H1 (cell line): ENCODE data around the gene DAND5. TPM values are rescaled to one million over a fixed set of nuclear protein-coding genes. Genes with fewer than 3 reads are reported as not detected.
A peak's percentile ranks its signal among the peaks of the same experiment; 100 is the strongest.

Experiments
- CTCF ChIA-PET: fragments of 300-600 bp; sonication (Branson Sonifier 250); formaldehyde crosslinking; loops from one replicate; lab custom pipeline; 2021; ENCODE audit not compliant: partially characterized antibody; lab: Charles Lee
- POLR2A ChIA-PET: fragments of 300-600 bp; sonication (Branson Sonifier 250); formaldehyde crosslinking; loops from one replicate; lab custom pipeline; 2021; ENCODE audit warnings: inconsistent platforms; ENCODE audit not compliant: partially characterized antibody; lab: Charles Lee
- DNase-seq, 2 experiments: peaks; one replicate each; pipeline versions ENCODE4 v3.0.0 to v3.0.0-alpha.2; 2010 to 2022; ENCODE audit warnings: low spot score in 2 of 2, low read depth in 1 of 2, mixed read lengths in 1 of 2
- FAIRE-seq: peaks from 2 replicates; lab custom pipeline; 2011; peaks lifted over from hg19 to GRCh38; lab: Jason Lieb, UNC
- H2AFZ ChIP-seq: 2 replicates; pipeline ENCODE4 v1.8.1; 2012; ENCODE audit warnings: low read length, inconsistent platforms
- H2AK5ac ChIP-seq: 2 replicates; pipeline ENCODE4 v1.6.1; 2013; ENCODE audit warnings: low read depth, low read length
- H2BK120ac ChIP-seq: replicated peaks from 2 replicates; pipeline ENCODE3; 2013; ENCODE audit warnings: low read depth, low read length, inconsistent platforms
- H2BK12ac ChIP-seq: 2 replicates; pipeline ENCODE4 v1.6.1; 2013; ENCODE audit warnings: low read depth, low read length
- H2BK15ac ChIP-seq: 2 replicates; pipeline ENCODE4 v1.6.1; 2013; ENCODE audit warnings: low read length
- H2BK20ac ChIP-seq: 2 replicates; pipeline ENCODE4 v1.6.1; 2013; ENCODE audit warnings: low read length
- H2BK5ac ChIP-seq: 2 replicates; pipeline ENCODE4 v1.6.1; 2013; ENCODE audit warnings: low read depth, low read length
- H3K14ac ChIP-seq: 2 replicates; pipeline ENCODE4 v1.6.1; 2013; ENCODE audit warnings: inconsistent platforms; ENCODE audit not compliant: insufficient read length
- H3K18ac ChIP-seq: 2 replicates; pipeline ENCODE4 v1.6.1; 2013; ENCODE audit warnings: low read length; ENCODE audit errors: extremely low read depth
- H3K23ac ChIP-seq: 2 replicates; pipeline ENCODE4 v1.6.1; 2013; ENCODE audit warnings: inconsistent platforms; ENCODE audit not compliant: insufficient read length
- H3K23me2 ChIP-seq: 2 replicates; pipeline ENCODE4 v1.6.1; 2013; ENCODE audit warnings: low read depth, low read length
- H3K27ac ChIP-seq: 2 replicates; pipeline ENCODE4 v1.6.1; 2011; ENCODE audit warnings: low read depth, low read length, inconsistent platforms
- H3K27me3 ChIP-seq, 4 experiments: replicated peaks in 1 of 4; 1 replicate in 1 of 4; 2 replicates in 3 of 4; pipeline versions ENCODE4 v1.6.1 to v1.8.1; 2011 to 2013; ENCODE audit warnings: low read length in 3 of 4, mild to moderate bottlenecking in 3 of 4, inconsistent platforms in 2 of 4, mixed read lengths in 2 of 4, moderate library complexity in 1 of 4; ENCODE audit not compliant: control insufficient read depth in 3 of 4, insufficient read depth in 3 of 4; ENCODE audit errors: extremely low read depth in 1 of 4
- H3K36me3 ChIP-seq, 4 experiments: 2 replicates each; pipeline versions ENCODE4 v1.6.1 to v1.8.1; 2011 to 2013; ENCODE audit warnings: mild to moderate bottlenecking in 4 of 4, low read length in 3 of 4, moderate library complexity in 2 of 4, control low read depth in 1 of 4, inconsistent platforms in 1 of 4; ENCODE audit not compliant: insufficient read depth in 4 of 4, control insufficient read depth in 2 of 4
- H3K4ac ChIP-seq: replicated peaks from 2 replicates; pipeline ENCODE3; 2013; ENCODE audit warnings: low read length, low read depth, mixed read lengths, inconsistent platforms; ENCODE audit not compliant: insufficient read length
- H3K4me1 ChIP-seq, 4 experiments: replicated peaks in 1 of 4; 1 replicate in 1 of 4; 2 replicates in 3 of 4; pipeline versions ENCODE4 v1.6.1 to v1.8.1; 2011 to 2013; ENCODE audit warnings: low read length in 3 of 4, inconsistent platforms in 2 of 4, mixed read lengths in 1 of 4; ENCODE audit not compliant: insufficient read depth in 4 of 4, control insufficient read depth in 3 of 4
- H3K4me2 ChIP-seq, 2 experiments: 2 replicates each; pipeline versions ENCODE4 v1.6.1 to v1.8.1; 2011 to 2013; ENCODE audit warnings: low read depth in 2 of 2, low read length in 2 of 2, control low read depth in 1 of 2, inconsistent platforms in 1 of 2, mild to moderate bottlenecking in 1 of 2; ENCODE audit not compliant: insufficient read depth in 1 of 2
- H3K4me3 ChIP-seq, 4 experiments: fragments of 200-600, 300-600 bp in 1 of 4; sonication (generic), shearing (Covaris generic), sonication (Bioruptor Twin) in 1 of 4; 2 replicates each; pipeline versions ENCODE4 v1.5.1 to v1.8.1; 2011 to 2016; ENCODE audit warnings: low read length in 4 of 4, low read depth in 3 of 4, control low read depth in 2 of 4, inconsistent platforms in 2 of 4, mild to moderate bottlenecking in 2 of 4, mixed read lengths in 1 of 4, moderate library complexity in 1 of 4; ENCODE audit not compliant: insufficient read depth in 2 of 4; ENCODE audit errors: extremely low read depth in 1 of 4
- H3K56ac ChIP-seq: replicated peaks from 2 replicates; pipeline ENCODE3; 2013; ENCODE audit warnings: low read depth, mild to moderate bottlenecking, mixed read lengths, low read length, inconsistent platforms; ENCODE audit not compliant: insufficient read length
- H3K79me1 ChIP-seq: 2 replicates; pipeline ENCODE4 v1.6.1; 2013; ENCODE audit warnings: low read depth, low read length, control low read depth
- H3K79me2 ChIP-seq, 2 experiments: 2 replicates each; pipeline versions ENCODE4 v1.6.1 to v1.8.1; 2012 to 2013; ENCODE audit warnings: low read length in 2 of 2, mild to moderate bottlenecking in 2 of 2, inconsistent platforms in 1 of 2; ENCODE audit not compliant: insufficient read depth in 2 of 2, control insufficient read depth in 1 of 2
- H3K9ac ChIP-seq, 4 experiments: replicated peaks in 1 of 4; 1 replicate in 1 of 4; 2 replicates in 3 of 4; pipeline versions ENCODE4 v1.6.1 to v1.8.1; 2011 to 2013; ENCODE audit warnings: low read depth in 3 of 4, low read length in 3 of 4, control low read depth in 2 of 4, mild to moderate bottlenecking in 2 of 4, moderate library complexity in 2 of 4, inconsistent platforms in 1 of 4; ENCODE audit errors: extremely low read depth in 1 of 4
- H3K9me3 ChIP-seq, 2 experiments: 2 replicates each; pipeline versions ENCODE4 v1.6.1 to v1.8.1; 2012 to 2013; ENCODE audit warnings: mild to moderate bottlenecking in 2 of 2, moderate library complexity in 2 of 2, control low read depth in 1 of 2, inconsistent platforms in 1 of 2, low read depth in 1 of 2, low read length in 1 of 2, mixed read lengths in 1 of 2; ENCODE audit not compliant: insufficient read depth in 2 of 2
- H4K20me1 ChIP-seq, 2 experiments: replicated peaks in 1 of 2; 2 replicates each; pipeline versions ENCODE3 to v1.8.1; 2011 to 2013; ENCODE audit warnings: inconsistent platforms in 2 of 2, low read length in 2 of 2, mild to moderate bottlenecking in 1 of 2; ENCODE audit not compliant: insufficient read depth in 2 of 2, control insufficient read depth in 1 of 2
- H4K5ac ChIP-seq: 2 replicates; pipeline ENCODE4 v1.6.1; 2013; ENCODE audit warnings: low read length, low read depth, mixed read lengths, inconsistent platforms; ENCODE audit not compliant: insufficient read length
- H4K8ac ChIP-seq: 2 replicates; pipeline ENCODE4 v1.8.0; 2013; ENCODE audit warnings: mild to moderate bottlenecking, moderate library complexity, low read length, inconsistent platforms; ENCODE audit not compliant: insufficient read depth; ENCODE audit errors: extremely low read depth
- H4K91ac ChIP-seq: replicated peaks from 2 replicates; pipeline ENCODE3; 2013; ENCODE audit warnings: low read length, mixed read lengths, inconsistent platforms; ENCODE audit not compliant: insufficient read length
- BCL11A ChIP-seq, 2 experiments: IDR thresholded peaks; one replicate each; pipeline ENCODE4 v1.6.1; 2011; ENCODE audit warnings: low read depth in 2 of 2, low read length in 2 of 2, mild to moderate bottlenecking in 2 of 2
- CBX8 ChIP-seq: fragments of 300-800, 300-1000 bp; sonication (generic); IDR thresholded peaks from 2 replicates; pipeline ENCODE4 v1.7.1; 2016; ENCODE audit warnings: low read depth, low read length, borderline replicate concordance
- CEBPB ChIP-seq: IDR thresholded peaks from 2 replicates; pipeline ENCODE4 v1.6.1; 2012; ENCODE audit warnings: low read depth, low read length
- CHD1 ChIP-seq: IDR thresholded peaks from 2 replicates; pipeline ENCODE4 v1.6.1; 2012; ENCODE audit warnings: low read depth, low read length, improper control_type of control experiment
- FOSL1 ChIP-seq: IDR thresholded peaks from 2 replicates; pipeline ENCODE4 v1.6.1; 2011; ENCODE audit warnings: mild to moderate bottlenecking, low read depth, low read length, moderate library complexity; ENCODE audit not compliant: insufficient read depth
- KDM1A ChIP-seq: fragments of 200-600, 300-600 bp; sonication (generic); IDR thresholded peaks from 2 replicates; pipeline ENCODE4 v1.7.1; 2016; ENCODE audit warnings: mild to moderate bottlenecking, low read length, borderline replicate concordance
- NRF1 ChIP-seq: IDR thresholded peaks from 2 replicates; pipeline ENCODE4 v1.6.1; 2011; ENCODE audit warnings: mild to moderate bottlenecking, low read depth, low read length, improper control_type of control experiment
- POU5F1 ChIP-seq: IDR thresholded peaks from 2 replicates; pipeline ENCODE4 v1.6.1; 2011; ENCODE audit warnings: low read depth, mild to moderate bottlenecking, low read length, moderate library complexity
- SP2 ChIP-seq: IDR thresholded peaks from 2 replicates; pipeline ENCODE4 v1.6.1; 2012; ENCODE audit warnings: mild to moderate bottlenecking, low read length, inconsistent platforms
- SUZ12 ChIP-seq: fragments of 200-600 bp; sonication (generic); IDR thresholded peaks from 2 replicates; pipeline ENCODE4 v1.6.1; 2012; ENCODE audit warnings: mild to moderate bottlenecking, inconsistent platforms, low read length, moderate library complexity, mixed read lengths
- TBP ChIP-seq: IDR thresholded peaks from 2 replicates; pipeline ENCODE4 v1.6.1; 2011; ENCODE audit warnings: low read depth, low read length, improper control_type of control experiment
- TEAD4 ChIP-seq: IDR thresholded peaks from 2 replicates; pipeline ENCODE4 v1.6.1; 2012; ENCODE audit warnings: low read depth, low read length, inconsistent platforms, mixed read lengths
- WGBS, 2 experiments: shearing (Covaris generic) in 1 of 2; methylation state at CpG; one replicate each; pipeline versions ENCODE4 v1.1.6 to v1.1.7; 2013 to 2015; ENCODE audit warnings: low lambda C conversion rate in 2 of 2, mixed read lengths in 2 of 2, inconsistent platforms in 1 of 2, low coverage in 1 of 2, missing lambda C conversion rate in 1 of 2; ENCODE audit not compliant: insufficient replicate concordance in 2 of 2, insufficient coverage in 1 of 2, insufficient read length in 1 of 2; ENCODE audit errors: extremely low coverage in 1 of 2, missing lambda C conversion rate in 1 of 2; 5-methylcytosine and 5-hydroxymethylcytosine counted together
- polyA plus RNA-seq, 7 experiments: library from polyadenylated mRNA; depleted of rRNA in 3 of 7; stranded (reverse) in 5 of 7; unstranded in 2 of 7; fragments of >200 nt in 5 of 7; fragments of 200-250 nt in 2 of 7; gene quantifications; 1 replicate in 5 of 7; 2 replicates in 1 of 7; 4 replicates in 1 of 7; pipeline versions ENCODE4 v1.2.1 to v1.2.3, GENCODE V29; 2011 to 2013; ENCODE audit warnings: missing spikeins in 2 of 7, mixed read lengths in 2 of 7
- total RNA-seq: library from RNA; stranded (reverse); fragmentation: NEBNext Ultra II Directional; extraction: Animal tissue kit (Norgen Biotek cat#: 25700); gene quantifications from 2 replicates; pipeline ENCODE4 v1.2.1, GENCODE V29; 2021

DAND5 gene
- total and polyA plus RNA-seq, 2 of the 8 experiments (the other 6 are each of a cell fraction or from before 2014, with no cell fraction given): 0.14 to 0.17 TPM

- H3K4me1 ChIP-seq: peaks cover 0 to 13% (median 5%) of the 10 kb centered on the region in 4 experiments; a peak in 4 of 7 replicates
- no peak overlapping the region for H3K14ac ChIP-seq
- H2BK15ac ChIP-seq: no peak overlapping the region
- WGBS, 2 experiments: 74% methylated on average over 3 of the region's 3 CpGs; no CpG with 5 or more reads in 1 of the 2 experiments
- no peaks in the 10 kb centered on the region for H3K79me2 ChIP-seq
- no peak overlapping the region for H2AK5ac ChIP-seq
- no peak overlapping the region for H2BK5ac ChIP-seq
- no peak for FAIRE-seq
- H3K9me3 ChIP-seq: no peaks in the 10 kb centered on the region
- H3K23ac ChIP-seq: no peak overlapping the region
- no peak overlapping the region for H3K27ac ChIP-seq
- H3K23me2 ChIP-seq: peaks cover 26% of the 10 kb centered on the region
- no peak for DNase-seq
- no peak overlapping the region for H3K9ac ChIP-seq
- no peaks in the 10 kb centered on the region for H3K79me1 ChIP-seq
- no peak overlapping the region for H4K91ac ChIP-seq
- H3K27me3 ChIP-seq: peaks cover 2 to 59% (median 52%) of the 10 kb centered on the region in 4 experiments
- H3K56ac ChIP-seq: no peak overlapping the region
- no peak overlapping the region for H3K18ac ChIP-seq
- no peaks in the 10 kb centered on the region for H3K36me3 ChIP-seq
- no peak overlapping the region for H2BK20ac ChIP-seq
- no peak overlapping the region for H4K5ac ChIP-seq
- CTCF ChIA-PET: interaction anchor here (1.5 to 16.3 kb wide), 4 partner anchors 72 to 117 kb away, joined by 3 to 431 read pairs (median 44); no protein-coding TSS in a partner anchor
- no peak overlapping the region for H3K4ac ChIP-seq
- peaks cover 0 to 26% of the 10 kb centered on the region in 2 experiments for H4K20me1 ChIP-seq
- H4K8ac ChIP-seq: no peak overlapping the region
- 0 out of 2 replicates have a peak overlapping the region, but pooled peaks have one; percentile 27 for H2BK12ac ChIP-seq
- H3K4me3 ChIP-seq: no peak overlapping the region
- no peak overlapping the region for H2AFZ ChIP-seq
- H2BK120ac ChIP-seq: no peak overlapping the region
- POLR2A ChIA-PET: no interaction called here
- H3K4me2 ChIP-seq: no peak overlapping the region
- TF ChIP-seq NRF1 (no peak), CHD1 (no peak), SUZ12 (no peak), FOSL1 (no peak), CBX8 (no peak), BCL11A (IDR thresholded peaks at IDR 0.05; ENCODE audit: low read depth in 2 of 2, low read length in 2 of 2) (no peak), TBP (no peak), POU5F1 (no peak), CEBPB (no peak), KDM1A (no peak), SP2 (no peak), TEAD4 (no peak)
These were observed 17.8 kb downstream of the DAND5 start for GRCh38 chr19:12987190-12987589.
